Stimulated activated CD8-positive, alpha-beta memory T cell treated with anti-CD3 and anti-CD28 coated beads, Interleukin-4, amount 100 ng/mL, for 4 hours (primary cell): ENCODE results near the gene PRLR.

Source experiments
- DNase-seq, 2 donors: peaks; one replicate each; pipeline ENCODE4 v3.0.0-alpha.2; 2020; ENCODE audit warnings: low read depth in 2 of 2, low spot score in 1 of 2

The PRLR gene

DNA sequence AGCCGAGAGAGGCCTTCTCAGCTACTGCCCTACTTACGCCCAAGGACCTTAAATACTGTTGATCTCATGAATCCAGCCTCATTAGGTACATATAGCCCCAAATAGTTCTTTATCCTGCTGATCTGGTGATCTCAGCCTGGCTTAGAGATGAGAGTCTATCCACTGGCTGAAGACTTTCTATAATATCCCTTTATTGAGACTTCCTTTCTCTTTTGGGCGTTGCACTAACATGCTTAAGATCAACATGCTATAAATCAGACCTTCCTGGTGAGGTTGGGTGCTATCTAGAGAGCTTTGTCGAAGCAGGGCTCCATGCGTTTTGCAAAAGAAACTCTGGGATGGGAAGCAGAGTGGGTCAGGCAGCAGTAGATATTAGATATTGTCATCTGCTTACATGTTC is 138.6 kb downstream of the PRLR start:
- no peak for DNase-seq

DNA sequence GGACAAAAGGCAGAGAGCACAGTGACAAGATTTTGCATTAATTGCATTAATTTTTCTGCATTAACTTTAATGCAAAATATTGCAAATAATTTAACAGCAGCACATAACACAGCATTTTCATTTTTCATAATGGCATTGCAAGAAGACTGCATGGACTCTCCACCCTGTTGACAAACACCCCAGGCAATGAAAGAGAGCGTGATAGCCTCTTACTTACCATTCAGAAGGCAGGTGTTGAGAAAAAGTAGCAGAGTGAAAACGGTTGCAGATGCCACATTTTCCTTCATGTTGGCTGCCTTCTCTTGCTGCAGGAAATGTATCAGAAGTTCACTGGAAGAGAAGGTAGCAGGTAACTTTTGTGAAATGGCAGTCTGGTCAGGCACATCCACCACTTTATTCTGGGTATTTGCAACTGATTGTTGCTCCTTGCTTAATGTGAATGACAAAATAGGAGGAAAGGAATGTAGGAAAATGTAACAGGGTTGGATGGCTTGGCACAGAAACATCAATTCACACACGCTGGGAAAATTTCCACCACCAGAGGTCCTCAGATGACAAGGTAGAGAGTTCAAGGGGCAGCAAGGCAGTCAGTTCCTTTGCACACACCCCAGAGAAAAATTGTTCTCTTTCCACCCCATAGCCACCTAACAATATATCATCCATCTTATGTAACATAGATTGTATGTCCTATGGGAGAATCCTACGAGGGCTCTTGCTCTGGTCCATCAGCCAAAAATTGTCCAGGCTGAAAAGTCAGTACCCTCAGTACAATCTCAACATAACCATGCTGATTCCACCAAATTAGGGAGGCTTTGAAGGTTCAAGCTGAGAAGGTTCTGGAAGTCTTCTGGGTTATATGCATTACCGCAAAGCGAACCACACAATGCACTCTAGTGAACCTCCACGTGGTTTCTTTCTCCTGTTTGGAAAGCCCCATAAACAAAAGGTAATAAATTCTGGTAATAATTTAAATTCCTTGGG is 140.7 kb downstream of the PRLR start:
- peak in 1 of 2 donors; percentile 11 for DNase-seq

DNA sequence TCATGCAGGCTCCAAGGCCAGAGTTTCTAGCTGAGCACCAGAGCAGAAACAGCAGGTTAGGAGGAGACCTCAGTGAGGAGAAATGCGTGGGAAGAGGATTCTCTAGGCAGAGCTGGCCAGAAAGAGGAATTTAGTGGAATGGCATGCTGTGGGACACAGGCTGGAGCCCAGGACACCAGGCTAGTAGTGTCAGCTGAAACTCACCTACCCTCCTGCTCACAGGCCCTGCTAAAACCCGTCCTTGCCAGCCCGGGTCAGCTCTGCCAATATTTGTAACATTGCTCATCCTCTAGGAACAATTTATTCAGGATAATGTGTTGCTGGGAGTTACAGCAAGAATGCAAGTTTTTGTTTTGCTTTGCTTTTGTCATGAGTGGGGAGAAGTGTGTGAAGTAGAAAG is 142.3 kb downstream of the PRLR start:
- DNase-seq = no peak

DNA sequence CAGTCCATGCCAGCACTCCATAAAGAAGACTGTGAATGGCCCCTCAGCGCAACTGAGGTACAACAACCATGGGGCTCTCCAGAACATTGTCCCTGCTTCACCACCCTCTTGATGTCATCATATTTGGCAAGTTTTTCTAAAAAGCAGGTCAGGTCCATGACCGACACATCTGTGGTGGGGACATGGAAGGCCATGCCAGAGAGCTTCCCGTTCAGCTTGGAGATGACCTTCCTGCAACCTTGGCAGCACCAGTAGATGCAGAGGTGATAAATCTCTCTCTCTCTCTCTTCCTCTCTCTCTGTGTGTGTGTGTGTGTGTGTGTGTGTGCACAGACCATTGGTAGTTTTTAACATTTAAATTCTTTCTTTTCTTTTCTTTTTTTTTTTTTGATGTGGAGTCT is 147.1 kb downstream of the PRLR start:
- no peak for DNase-seq

DNA sequence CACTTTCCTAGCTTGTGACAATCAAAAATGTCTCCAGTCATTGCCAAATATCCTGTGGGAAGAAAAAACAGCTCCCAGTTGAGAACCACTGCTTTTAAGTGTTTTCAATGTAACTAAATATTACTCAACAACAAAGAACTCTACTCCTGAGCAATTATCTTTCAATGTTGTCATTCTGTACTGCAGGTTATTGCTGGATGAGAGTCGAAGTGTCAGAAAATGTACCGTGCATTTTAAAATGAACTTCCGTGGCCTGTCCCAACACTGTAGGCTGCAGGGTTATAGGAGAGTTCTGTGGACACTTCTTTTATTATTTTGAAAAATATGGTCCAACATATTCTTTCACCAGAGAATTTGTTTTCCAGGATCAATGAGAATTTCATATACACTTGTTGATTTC is 147.8 kb downstream of the PRLR start:
- no peak for DNase-seq

DNA sequence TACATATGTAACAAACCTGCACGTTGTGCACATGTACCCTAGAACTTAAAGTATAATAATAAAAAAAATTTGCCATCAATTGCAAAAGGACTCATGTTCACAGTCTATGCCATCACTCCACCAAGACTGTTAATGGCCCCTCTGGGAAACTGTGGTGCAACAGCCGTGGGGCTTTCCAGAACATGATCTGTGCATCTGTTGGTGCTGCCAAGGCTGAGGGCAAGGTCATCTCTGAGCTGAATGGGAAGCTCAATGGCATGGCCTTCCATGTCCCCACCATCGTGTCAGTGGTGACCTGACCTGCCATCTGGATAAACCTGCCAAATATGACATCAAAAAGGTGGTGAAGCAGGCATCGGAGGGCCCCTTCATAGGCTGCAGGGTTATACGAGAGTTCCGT is 149.2 kb downstream of the PRLR start:
- no peak for DNase-seq

DNA sequence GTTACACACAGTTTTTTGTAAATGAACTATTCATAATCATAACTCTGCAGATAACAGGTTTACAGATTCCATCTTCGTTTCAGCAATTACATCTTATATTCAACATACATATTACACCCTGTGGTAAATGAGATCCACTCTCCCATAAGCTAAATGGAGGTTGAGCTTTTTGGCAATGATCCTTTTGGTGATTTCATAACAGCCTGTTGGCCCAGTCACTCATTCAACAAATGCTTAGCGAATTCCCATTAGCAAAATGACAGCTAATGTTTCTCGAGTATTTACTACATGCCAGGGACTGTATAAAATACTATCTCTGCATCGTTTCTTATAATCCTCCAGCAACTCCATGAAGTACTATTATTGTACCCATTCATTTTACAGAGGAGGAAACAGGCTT is 157.1 kb downstream of the PRLR start:
- no peak for DNase-seq

DNA sequence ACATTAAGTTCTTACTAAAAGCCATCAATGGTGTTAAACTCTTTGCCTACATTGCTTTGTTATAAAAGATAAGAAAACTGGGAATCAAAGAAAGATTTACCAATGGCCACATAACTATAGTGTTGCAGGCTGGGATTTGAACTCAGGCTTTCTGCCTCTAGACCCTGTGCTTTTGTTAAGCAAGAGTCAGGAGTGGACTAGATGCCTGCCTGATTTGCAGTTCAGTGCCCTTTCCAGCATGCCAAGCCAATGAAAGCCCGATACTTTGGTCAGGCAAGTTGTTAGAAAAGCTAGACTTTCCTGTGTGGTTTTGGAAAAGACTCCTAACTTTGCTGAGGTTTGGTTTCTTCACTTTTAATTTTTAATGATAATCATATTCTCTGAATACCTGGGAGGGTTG is 161.1 kb downstream of the PRLR start:
- DNase-seq = no peak

DNA sequence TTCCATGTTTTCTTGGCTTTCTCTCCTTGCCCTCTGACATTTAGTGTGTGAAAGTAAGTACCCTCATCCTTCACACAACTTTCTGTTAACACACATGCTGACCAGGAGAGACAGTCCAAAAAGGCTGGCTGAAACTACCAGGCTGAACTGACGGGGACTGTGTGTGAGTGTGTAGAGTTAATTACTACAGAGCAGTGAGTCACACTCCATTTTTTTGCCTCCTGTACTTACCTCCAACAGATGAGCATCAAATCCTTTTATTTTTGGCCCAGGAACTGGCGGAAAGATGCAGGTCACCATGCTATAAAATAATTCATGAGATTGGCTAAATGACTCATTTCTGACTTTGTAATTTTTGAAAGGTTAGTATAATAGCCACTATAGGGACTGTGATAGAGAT is 162.3 kb downstream of the PRLR start:
- no peak for DNase-seq

DNA sequence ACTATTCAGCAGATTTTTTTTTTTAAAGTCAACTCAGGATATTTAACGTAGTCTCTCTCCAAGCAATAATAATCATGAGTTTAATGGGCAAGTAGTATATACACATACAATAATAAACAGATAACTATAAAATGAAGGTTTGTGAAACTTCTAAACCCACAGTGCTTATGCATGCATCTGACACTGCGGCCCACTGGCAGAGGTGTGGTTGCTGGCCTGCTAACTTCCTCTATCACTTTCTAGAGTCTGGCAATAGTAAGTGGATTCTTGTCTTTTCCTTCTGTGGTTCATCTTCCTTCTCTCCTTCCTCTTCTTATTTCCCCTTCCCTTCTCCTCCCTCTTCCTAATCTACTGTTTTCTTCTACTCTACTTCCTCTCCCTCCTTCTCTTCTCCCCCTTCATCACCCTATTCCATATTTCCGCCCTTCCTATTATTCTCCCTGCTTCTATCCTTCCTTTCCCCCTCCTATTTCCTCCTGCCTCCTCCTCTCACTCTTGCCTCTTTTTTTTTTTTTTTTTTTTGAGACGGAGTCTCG is 164.0 kb downstream of the PRLR start:
- no peak for DNase-seq

DNA sequence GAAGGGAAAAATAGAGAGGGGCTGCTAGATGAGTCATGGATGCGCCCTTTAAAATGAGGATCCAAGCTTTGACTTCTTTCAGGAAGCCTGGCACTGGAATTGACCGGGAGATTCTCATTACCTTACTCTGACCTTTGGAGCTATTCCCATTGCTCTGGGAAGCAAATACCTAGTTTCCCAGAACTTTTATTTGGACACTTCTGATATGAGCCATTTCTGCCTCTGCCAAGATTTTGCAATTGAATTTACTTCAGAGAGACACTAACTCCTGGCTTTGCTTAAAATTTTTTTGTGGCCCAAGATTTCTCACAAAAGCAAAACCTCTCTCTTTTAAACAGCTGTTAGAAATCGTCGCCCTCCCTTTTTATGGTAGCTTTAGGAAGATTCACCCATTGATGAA is 166.9 kb downstream of the PRLR start:
- DNase-seq = no peak

DNA sequence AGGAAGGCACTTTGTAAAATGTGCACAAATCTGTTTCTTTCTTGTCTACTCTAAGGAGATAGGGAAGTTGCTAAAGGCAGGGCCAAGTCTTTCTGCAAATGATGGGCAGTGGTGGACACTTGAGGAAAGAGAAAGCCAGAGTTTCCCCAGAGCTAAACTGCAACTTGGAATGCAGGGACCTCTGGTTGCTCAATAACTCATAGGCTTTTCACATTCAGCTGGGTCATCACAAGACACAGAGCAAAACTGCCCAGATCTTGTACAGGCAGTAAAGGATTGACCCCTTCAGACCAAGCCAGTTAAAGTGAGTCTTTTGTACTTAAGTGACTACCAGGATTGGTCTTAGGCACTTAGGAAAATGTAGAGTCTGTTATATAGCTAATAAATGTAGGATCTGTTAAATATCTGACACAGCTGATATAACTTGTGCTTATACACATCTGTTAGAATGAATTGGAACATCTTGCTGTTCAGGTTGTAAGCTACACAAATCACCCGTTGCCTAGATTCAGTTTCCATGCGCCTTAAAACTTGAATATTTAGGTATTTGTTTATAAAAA is 169.0 kb downstream of the PRLR start:
- DNase-seq = no peak

DNA sequence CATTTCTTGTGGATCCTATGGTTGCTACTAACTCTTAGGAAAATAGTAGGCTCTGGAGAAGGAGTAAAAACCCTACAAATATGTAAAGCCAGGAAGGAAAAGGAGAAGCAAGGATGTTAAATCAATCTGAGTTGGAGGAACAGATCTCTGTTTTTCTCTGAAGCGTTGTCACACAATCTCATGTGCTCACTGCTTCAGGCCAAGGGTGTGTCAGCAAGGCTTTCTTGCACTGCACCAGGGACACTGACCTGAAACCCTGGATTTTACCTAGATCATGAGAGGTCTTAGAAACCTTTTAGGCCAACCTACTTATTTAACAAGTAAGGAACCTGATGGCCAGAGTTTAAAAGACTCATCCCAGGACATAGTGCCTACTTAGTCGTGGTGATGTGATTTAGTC is 170.1 kb downstream of the PRLR start:
- DNase-seq = no peak

DNA sequence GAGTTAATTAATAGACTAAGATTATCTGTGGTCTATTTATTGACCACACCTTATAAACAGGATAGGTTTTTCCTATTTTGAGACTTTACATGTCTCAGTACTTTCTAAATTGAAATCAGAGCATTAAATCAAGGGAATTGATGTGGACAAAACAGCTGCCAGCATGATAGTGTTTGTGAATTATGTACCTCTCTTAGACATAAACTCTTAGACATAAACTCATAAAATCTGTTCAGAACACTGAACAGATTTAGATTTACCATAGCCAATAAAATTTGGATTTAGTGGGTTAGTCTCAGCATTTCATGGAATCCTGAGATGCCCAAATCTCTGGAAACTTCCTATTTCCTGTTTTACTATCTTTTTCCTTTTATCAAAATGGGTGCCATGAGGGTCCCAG is 171.0 kb downstream of the PRLR start:
- no peak for DNase-seq

DNA sequence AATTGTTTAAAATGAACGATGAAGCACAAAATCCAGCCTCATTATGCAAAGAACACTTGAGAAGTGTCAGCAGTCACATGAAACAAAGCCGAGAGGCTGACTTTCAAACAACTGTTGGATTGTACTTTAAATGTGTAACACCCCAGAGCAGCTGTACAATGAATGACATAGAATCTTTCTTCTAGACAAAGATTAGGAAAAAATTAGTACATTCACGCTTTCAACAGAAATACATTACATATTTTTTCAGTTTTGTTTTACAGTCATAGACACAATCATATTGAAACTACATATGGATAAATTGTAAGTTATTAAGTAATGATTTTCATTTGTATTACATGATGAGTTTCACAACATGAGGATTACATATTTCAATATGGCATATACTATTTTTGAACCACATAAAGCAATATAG is 171.9 kb downstream of the PRLR start:
- no peak for DNase-seq

DNA sequence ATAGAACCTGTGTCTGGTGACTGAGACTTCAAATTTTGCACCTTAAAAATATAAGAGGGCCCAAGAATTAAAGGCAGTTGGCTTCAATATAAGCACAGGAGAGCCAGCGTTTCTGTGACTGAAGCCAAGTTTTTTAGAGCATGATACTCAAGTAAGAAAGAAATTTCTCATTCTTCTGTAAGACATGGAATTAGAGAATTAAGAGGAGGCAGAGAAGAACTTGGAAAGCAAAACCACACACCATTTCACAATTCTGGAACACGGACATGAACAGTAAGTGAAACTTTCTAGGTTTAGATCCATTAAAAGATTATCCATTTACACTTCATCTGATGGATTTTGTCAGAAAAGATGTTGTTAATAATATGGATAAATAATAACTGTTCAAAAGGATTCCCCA is 173.6 kb downstream of the PRLR start:
- DNase-seq = no peak

DNA sequence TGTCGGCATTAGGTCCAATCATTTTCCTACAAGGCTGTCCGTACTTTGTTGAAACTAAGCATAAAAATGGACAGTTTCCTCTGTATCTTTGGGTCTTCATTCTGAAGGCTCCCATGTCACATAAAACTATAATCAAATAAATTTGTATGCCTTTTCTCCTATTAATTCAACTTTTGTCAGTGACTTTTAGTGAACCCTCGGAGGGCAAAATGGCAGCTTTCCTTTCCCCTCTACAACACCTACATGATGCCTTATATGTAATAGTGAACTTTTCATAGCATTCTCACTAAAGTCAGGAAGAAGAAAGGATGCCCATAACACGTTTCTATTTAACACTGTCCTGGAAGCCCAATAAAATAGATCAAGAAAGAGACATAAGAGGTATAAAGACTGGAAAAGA is 177.4 kb downstream of the PRLR start:
- DNase-seq = no peak

DNA sequence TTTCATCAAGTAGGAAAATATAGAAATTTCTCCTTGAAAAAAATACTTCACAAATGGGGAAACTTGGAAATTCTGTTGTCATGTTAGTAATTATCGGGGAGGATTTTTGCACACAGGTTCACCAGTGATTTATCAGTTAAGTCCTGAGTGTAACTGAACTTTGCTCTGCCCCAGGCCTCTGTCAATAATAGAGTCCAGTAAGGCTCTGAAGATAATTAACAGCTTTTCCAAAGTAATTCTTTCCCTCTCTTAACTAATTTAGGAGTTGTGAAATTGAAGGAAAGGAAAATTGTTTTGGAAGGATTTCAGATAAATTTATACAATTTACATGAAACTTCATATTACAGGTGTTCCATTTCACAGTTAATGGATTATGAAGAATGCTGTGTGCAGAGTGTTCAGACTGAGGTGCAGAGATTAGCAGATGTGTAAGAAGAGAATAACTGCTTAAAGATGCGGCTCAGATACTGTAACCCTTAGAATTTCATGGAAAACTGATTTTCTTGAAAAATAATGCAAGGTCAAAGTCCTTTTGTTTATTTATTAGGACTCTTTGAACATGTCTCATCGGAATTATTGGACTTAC is 179.7 kb downstream of the PRLR start:
- DNase-seq = no peak

DNA sequence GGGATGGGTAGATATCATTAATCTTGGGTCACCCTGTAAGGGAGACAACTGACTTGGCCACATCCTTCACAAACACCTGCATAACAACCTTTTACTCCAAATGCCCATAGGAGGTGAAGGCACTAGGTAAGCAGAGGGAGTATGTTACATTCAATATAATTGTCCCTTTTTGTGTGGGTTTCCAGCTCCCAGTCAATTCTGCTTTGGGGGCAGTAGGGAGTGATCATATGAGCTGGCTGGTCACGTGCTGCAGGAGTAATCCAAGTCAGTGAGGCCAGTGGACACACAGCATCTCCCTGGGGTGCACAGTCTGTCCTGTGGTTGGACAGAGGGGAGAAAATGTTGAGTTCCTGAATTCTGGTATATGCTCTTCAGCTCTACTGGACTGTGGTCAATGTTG is 181.4 kb downstream of the PRLR start:
- DNase-seq = no peak

DNA sequence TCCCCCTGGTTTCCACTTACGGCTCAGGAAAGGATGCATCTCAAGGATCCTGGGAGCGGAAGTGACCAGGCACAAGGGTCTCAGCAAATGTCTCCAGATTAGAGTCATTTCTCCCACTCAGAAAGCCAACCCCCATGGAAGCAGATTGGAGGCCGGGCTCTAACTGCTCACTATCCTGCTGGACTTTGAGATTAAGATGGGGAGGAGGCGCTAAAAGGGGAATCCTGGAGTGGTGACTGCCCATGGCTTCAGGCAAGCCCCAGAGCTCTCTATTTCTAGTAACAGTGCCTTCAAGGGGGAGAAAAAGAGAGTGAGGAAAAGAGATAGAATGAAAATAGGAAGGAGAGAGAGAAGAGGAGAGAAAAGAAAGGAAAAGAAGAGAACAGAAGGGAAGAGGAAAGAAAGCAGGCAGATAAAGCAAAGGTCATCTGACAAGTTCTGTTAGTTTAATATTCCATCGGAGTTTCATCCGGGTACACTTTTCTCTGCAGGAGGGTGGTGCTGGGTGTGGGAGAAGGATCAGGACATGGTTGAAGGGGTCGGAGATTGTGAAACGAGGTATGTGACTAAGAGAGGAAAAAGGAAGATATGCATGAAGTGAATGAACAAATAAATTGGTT is 182.4 kb downstream of the PRLR start, which contains the start of gene AGXT2:
Gene AGXT2, minus strand, starts transcription at position 165 of the 620 bp plus-strand sequence. Its CDS starts 57 bp downstream, at position 108.
- no peak for DNase-seq

DNA sequence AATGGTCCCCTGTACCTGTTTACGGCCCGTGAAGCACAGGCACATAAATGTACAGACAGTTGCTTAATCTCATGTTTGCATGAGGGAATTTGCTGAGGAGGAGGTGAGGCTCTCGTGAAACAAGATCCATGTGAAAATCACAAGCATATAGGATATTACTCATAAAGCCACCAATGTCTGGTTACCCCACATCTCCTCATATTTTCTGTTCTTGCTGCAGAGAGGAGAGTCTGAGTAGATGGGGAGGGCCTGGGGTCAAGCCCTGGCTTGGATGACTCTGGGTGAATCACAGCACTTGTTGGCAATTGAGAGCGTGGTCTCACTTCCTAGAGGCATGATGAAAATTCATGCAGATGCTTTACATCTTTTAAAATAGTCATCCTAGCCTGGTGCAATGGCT is 183.5 kb downstream of the PRLR start:
- DNase-seq = no peak

DNA sequence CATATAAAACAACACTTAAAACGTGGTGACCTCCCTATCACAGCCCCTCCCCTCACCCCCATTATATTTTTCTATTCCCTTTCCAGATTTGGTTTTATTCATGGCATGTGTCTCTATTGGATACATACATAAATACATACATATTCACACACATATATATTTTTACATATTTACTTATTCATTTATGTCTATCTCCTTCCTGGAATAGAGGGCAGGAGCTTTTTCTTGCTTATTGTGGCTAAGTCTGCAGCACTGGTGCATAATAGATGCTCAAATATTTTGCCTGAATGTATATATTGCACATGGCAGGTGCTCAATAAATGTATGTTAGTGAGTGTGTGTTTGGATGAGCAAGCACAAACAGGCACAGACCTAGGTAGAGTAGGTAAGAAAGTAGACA is 185.0 kb downstream of the PRLR start:
- no peak for DNase-seq
